MM.1S (cell line): ENCODE results near the gene NXPH4.

Source experiments
- DNase-seq: peaks from one replicate; pipeline ENCODE4 v3.0.0-alpha.2; 2015
- H2AFZ ChIP-seq: fragments of 300-600 bp; sonication (generic); 2 replicates; pipeline ENCODE4 v1.6.0; 2016; ENCODE audit warnings: antibody characterized with exemption, low read length
- H3F3A ChIP-seq: fragments of 300-600 bp; sonication (generic); 2 replicates; pipeline ENCODE4 v1.6.1; 2016; ENCODE audit warnings: mild to moderate bottlenecking, antibody characterized with exemption, low read length, moderate library complexity, mixed read lengths; ENCODE audit not compliant: insufficient read depth
- H3K27ac ChIP-seq: fragments of 300-600 bp; sonication (generic); 2 replicates; pipeline ENCODE4 v1.5.1; 2016; ENCODE audit warnings: mild to moderate bottlenecking, low read length
- H3K27me3 ChIP-seq: fragments of 300-600 bp; sonication (generic); replicated peaks from 2 replicates; pipeline ENCODE4 v1.6.0; 2016; ENCODE audit warnings: low read length; ENCODE audit not compliant: insufficient read depth
- H3K36me3 ChIP-seq: fragments of 300-600 bp; sonication (generic); replicated peaks from 2 replicates; pipeline ENCODE4 v1.6.1; 2016; ENCODE audit warnings: mild to moderate bottlenecking, low read length, mixed read lengths; ENCODE audit not compliant: insufficient read depth
- H3K4me1 ChIP-seq: fragments of 300-600 bp; sonication (generic); 2 replicates; pipeline ENCODE4 v1.6.1; 2016; ENCODE audit warnings: low read length, mixed read lengths
- H3K4me2 ChIP-seq: fragments of 300-600 bp; sonication (generic); 2 replicates; pipeline ENCODE4 v1.6.0; 2016; ENCODE audit warnings: low read depth, low read length
- H3K4me3 ChIP-seq: fragments of 300-600 bp; sonication (generic); 2 replicates; pipeline ENCODE4 v1.5.1; 2016; ENCODE audit warnings: low read length, mixed read lengths
- H3K79me2 ChIP-seq: fragments of 300-600 bp; sonication (generic); 2 replicates; pipeline ENCODE4 v1.6.1; 2016; ENCODE audit warnings: mixed run types, low read length, mixed read lengths
- H3K9ac ChIP-seq: fragments of 300-600 bp; sonication (generic); 2 replicates; pipeline ENCODE4 v1.6.1; 2016; ENCODE audit warnings: low read length, mixed read lengths
- H3K9me2 ChIP-seq: fragments of 300-600 bp; sonication (generic); replicated peaks from 2 replicates; pipeline ENCODE4 v1.6.1; 2016; ENCODE audit warnings: mild to moderate bottlenecking, low read length, mixed read lengths; ENCODE audit not compliant: insufficient read depth
- H3K9me3 ChIP-seq: fragments of 300-600 bp; sonication (generic); replicated peaks from 2 replicates; pipeline ENCODE4 v1.6.1; 2016; ENCODE audit warnings: mild to moderate bottlenecking, low read length, mixed read lengths; ENCODE audit not compliant: insufficient read depth
- H4K20me1 ChIP-seq: fragments of 300-600 bp; sonication (generic); 2 replicates; pipeline ENCODE4 v1.6.1; 2016; ENCODE audit warnings: mild to moderate bottlenecking, low read length, moderate library complexity, mixed read lengths; ENCODE audit not compliant: insufficient read depth
- EZH2 ChIP-seq: fragments of 300-600 bp; sonication (generic); optimal IDR thresholded peaks from 2 replicates; pipeline ENCODE3; 2017; ENCODE audit warnings: low read depth, mild to moderate bottlenecking, antibody characterized with exemption, low read length, mixed read lengths
- EZH2phosphoT487 ChIP-seq: fragments of 300-600 bp; sonication (generic); IDR thresholded peaks from 2 replicates; pipeline ENCODE4 v1.6.1; 2018; ENCODE audit warnings: antibody characterized with exemption, low read length
- TF ChIP-seq, protein P1 (sequence below): fragments of 300-600 bp; sonication (generic); IDR thresholded peaks from 2 replicates; pipeline ENCODE4 v1.5.1; 2016; ENCODE audit warnings: antibody characterized with exemption, low read length, mixed read lengths

Gene NXPH4

GRCh38 chr12:57272337-57273151 lies 56.0 kb downstream of the NXPH4 start:
- H3K9ac ChIP-seq, result no peak overlapping the region
- H3F3A ChIP-seq, result no peaks in the 10 kb centered on the region
- H4K20me1 ChIP-seq, result no peaks in the 10 kb centered on the region
- H3K4me3 ChIP-seq, result no peak overlapping the region
- no peak overlapping the region for H2AFZ ChIP-seq
- H3K36me3 ChIP-seq, result no peaks in the 10 kb centered on the region
- TF ChIP-seq, protein P1, sequence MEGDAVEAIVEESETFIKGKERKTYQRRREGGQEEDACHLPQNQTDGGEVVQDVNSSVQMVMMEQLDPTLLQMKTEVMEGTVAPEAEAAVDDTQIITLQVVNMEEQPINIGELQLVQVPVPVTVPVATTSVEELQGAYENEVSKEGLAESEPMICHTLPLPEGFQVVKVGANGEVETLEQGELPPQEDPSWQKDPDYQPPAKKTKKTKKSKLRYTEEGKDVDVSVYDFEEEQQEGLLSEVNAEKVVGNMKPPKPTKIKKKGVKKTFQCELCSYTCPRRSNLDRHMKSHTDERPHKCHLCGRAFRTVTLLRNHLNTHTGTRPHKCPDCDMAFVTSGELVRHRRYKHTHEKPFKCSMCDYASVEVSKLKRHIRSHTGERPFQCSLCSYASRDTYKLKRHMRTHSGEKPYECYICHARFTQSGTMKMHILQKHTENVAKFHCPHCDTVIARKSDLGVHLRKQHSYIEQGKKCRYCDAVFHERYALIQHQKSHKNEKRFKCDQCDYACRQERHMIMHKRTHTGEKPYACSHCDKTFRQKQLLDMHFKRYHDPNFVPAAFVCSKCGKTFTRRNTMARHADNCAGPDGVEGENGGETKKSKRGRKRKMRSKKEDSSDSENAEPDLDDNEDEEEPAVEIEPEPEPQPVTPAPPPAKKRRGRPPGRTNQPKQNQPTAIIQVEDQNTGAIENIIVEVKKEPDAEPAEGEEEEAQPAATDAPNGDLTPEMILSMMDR, result no peak
- no peak for TF ChIP-seq EZH2
- no peak for TF ChIP-seq EZH2phosphoT487
- H3K4me2 ChIP-seq, result no peak overlapping the region
- H3K27ac ChIP-seq, result no peak overlapping the region
- no peak for DNase-seq
- H3K9me3 ChIP-seq, result no peaks in the 10 kb centered on the region
- no peaks in the 10 kb centered on the region for H3K4me1 ChIP-seq
- no peaks in the 10 kb centered on the region for H3K27me3 ChIP-seq
- no peaks in the 10 kb centered on the region for H3K9me2 ChIP-seq
- H3K79me2 ChIP-seq, result no peaks in the 10 kb centered on the region

DNA sequence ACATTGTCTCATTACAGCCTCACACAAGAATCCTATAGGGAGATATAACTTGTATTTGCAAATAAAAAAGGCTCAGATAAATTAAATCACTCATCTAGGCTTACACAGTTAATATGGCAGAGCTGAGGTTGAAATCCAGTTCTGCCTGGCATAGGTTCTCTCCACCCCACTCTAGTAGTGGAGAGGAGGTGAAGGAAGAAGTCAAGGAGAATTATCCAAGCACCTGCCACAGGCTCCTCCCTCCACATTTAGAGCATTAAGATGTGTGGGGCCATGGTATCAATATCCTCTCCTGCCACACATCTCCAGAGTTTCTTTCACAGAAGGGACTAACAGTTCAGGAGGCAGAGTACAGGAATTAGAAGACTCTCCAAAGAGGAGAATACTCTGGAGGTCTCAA lies 56.9 kb downstream of the NXPH4 start:
- no peak overlapping the region for H3K9ac ChIP-seq
- TF ChIP-seq, protein P1, result no peak
- no peak for TF ChIP-seq EZH2
- no peak for TF ChIP-seq EZH2phosphoT487
- no peak overlapping the region for H3K27ac ChIP-seq

More for the DNA sequence above, 56.9 kb downstream of the NXPH4 start:
- Histone ChIP-seq H3K27me3 (no peaks in the 10 kb centered on the region), H3F3A (no peaks in the 10 kb centered on the region), H3K4me3 (no peak overlapping the region), H2AFZ (no peak overlapping the region), H3K9me2 (no peaks in the 10 kb centered on the region), H3K4me2 (no peak overlapping the region), H3K79me2 (no peaks in the 10 kb centered on the region), H3K36me3 (no peaks in the 10 kb centered on the region), H3K9me3 (no peaks in the 10 kb centered on the region), H3K4me1 (no peaks in the 10 kb centered on the region), H4K20me1 (no peaks in the 10 kb centered on the region)
- DNase-seq, result no peak
